PFSK-1 (cell line): ENCODE results near the gene EPHA5.

Source experiments
- POLR2AphosphoS5 ChIP-seq: IDR thresholded peaks from 2 replicates; pipeline ENCODE4 v1.6.1; 2012; ENCODE audit warnings: low read depth, mild to moderate bottlenecking, control low read depth, low read length, moderate library complexity
- SIN3A ChIP-seq: IDR thresholded peaks from 2 replicates; pipeline ENCODE4 v1.6.1; 2012; ENCODE audit warnings: mild to moderate bottlenecking, low read length, moderate library complexity, borderline replicate concordance; ENCODE audit not compliant: insufficient read depth
- TAF1 ChIP-seq: IDR thresholded peaks from 2 replicates; pipeline ENCODE4 v1.6.1; 2012; ENCODE audit warnings: low read length, control low read depth, borderline replicate concordance; ENCODE audit not compliant: insufficient read depth
- TF ChIP-seq, protein P1 (sequence below), 2 experiments: IDR thresholded peaks; 2 replicates each; pipeline versions ENCODE4 v1.6.1 to v1.8.0; 2011 to 2012; ENCODE audit warnings: low read depth in 2 of 2, low read length in 2 of 2, control low read depth in 1 of 2, inconsistent platforms in 1 of 2, mild to moderate bottlenecking in 1 of 2, moderate library complexity in 1 of 2; ENCODE audit not compliant: insufficient read depth in 1 of 2

DNA sequence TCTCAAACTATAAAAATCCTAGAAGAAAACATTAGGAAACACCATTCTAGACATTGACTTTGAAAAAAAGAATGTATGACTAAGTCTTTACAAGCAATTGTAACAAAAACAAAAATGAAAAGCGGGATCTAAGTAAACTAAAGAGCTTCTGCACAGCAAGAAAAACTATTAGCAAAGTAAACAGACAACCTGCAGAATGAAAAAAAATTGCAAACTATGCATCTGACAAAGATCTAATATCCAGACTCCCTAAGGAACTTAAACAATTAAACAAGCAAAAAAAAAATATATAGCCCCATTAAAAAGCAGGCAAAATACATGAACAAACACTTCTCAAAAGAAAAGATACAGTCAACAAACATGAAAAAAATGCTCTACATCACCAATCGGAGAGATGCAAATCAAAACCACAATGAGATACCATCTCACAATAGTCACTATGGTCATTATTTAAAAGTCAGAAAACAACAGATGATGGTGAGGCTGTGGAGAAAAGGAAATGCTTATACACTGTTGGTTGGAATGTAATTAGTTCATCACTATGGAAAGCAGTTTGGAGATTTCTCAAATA lies 168.1 kb downstream of the EPHA5 start:
- TF ChIP-seq, protein P1, sequence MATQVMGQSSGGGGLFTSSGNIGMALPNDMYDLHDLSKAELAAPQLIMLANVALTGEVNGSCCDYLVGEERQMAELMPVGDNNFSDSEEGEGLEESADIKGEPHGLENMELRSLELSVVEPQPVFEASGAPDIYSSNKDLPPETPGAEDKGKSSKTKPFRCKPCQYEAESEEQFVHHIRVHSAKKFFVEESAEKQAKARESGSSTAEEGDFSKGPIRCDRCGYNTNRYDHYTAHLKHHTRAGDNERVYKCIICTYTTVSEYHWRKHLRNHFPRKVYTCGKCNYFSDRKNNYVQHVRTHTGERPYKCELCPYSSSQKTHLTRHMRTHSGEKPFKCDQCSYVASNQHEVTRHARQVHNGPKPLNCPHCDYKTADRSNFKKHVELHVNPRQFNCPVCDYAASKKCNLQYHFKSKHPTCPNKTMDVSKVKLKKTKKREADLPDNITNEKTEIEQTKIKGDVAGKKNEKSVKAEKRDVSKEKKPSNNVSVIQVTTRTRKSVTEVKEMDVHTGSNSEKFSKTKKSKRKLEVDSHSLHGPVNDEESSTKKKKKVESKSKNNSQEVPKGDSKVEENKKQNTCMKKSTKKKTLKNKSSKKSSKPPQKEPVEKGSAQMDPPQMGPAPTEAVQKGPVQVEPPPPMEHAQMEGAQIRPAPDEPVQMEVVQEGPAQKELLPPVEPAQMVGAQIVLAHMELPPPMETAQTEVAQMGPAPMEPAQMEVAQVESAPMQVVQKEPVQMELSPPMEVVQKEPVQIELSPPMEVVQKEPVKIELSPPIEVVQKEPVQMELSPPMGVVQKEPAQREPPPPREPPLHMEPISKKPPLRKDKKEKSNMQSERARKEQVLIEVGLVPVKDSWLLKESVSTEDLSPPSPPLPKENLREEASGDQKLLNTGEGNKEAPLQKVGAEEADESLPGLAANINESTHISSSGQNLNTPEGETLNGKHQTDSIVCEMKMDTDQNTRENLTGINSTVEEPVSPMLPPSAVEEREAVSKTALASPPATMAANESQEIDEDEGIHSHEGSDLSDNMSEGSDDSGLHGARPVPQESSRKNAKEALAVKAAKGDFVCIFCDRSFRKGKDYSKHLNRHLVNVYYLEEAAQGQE (IDR thresholded peaks at IDR 0.05; ENCODE audit: insufficient read depth in 1 of 2, low read depth in 2 of 2, low read length in 2 of 2) = no peak
- TF ChIP-seq POLR2AphosphoS5 (no peak), SIN3A (no peak), TAF1 (no peak)
